ENCODE measurements around the gene RFTN1.

RFTN1 gene

GRCh38 chr3:16270855-16271254 lies 242.6 kb downstream of the RFTN1 start:
- TF ChIP-seq GATA1 (IDR thresholded peaks at IDR 0.05; ENCODE audit: low read depth, low read length) (no peak), POLR2A (IDR thresholded peaks at IDR 0.05; ENCODE audit: low read length) (no peak)
- DNase-seq: no peak

GRCh38 chr3:16266714-16267113 lies 246.8 kb downstream of the RFTN1 start:
- DNase-seq: no peak
- TF ChIP-seq POLR2A (IDR thresholded peaks at IDR 0.05; ENCODE audit: low read length) (no peak), GATA1 (IDR thresholded peaks at IDR 0.05; ENCODE audit: low read depth, low read length) (no peak)
